PC-3 (cell line): ENCODE results near the gene FIZ1. TPM values are rescaled to one million over a fixed set of nuclear protein-coding genes. Genes with fewer than 3 reads are reported as not detected.

Experiments used
- ATAC-seq: fragments of 200-7000 bp; cut with Tn5 transposase; 2 replicates; pipeline ENCODE4 v1.9.1; 2020; ENCODE audit warnings: mild to moderate bottlenecking, moderate library complexity
- BruUV-seq: library from RNA; stranded (reverse); fragments of 400-500 nt; replicated peaks from 2 replicates; lab custom pipeline; 2021; lab: Mats Ljungman, UMichigan
- CTCF ChIA-PET: fragments of 300-600 bp; sonication (Branson Sonifier 250); formaldehyde crosslinking; loops from one replicate; lab custom pipeline; 2022; ENCODE audit warnings: antibody characterized with exemption; lab: Charles Lee
- POLR2A ChIA-PET: fragments of 300-600 bp; sonication (Branson Sonifier 250); formaldehyde crosslinking; loops from one replicate; lab custom pipeline; 2022; ENCODE audit warnings: antibody characterized with exemption; ENCODE audit not compliant: unreplicated experiment; lab: Charles Lee
- DNase-seq: peaks from one replicate; pipeline ENCODE4 v3.0.0-alpha.2; 2015
- H2AFZ ChIP-seq: fragments of 300-600 bp; sonication (generic); 2 replicates; pipeline ENCODE4 v1.6.0; 2016; ENCODE audit warnings: antibody characterized with exemption, low read length
- H3F3A ChIP-seq: fragments of 300-600 bp; sonication (generic); one replicate; pipeline ENCODE4 v1.6.0; 2017; ENCODE audit warnings: antibody characterized with exemption, low read length, control low read depth, mild to moderate bottlenecking; ENCODE audit not compliant: unreplicated experiment
- H3K27ac ChIP-seq: fragments of 300-600 bp; sonication (generic); 2 replicates; pipeline ENCODE4 v1.5.1; 2016; ENCODE audit warnings: mild to moderate bottlenecking, low read length
- H3K27me3 ChIP-seq: fragments of 300-600 bp; sonication (generic); 2 replicates; pipeline ENCODE4 v1.6.1; 2016; ENCODE audit warnings: low read length, mixed read lengths
- H3K36me3 ChIP-seq: fragments of 300-600 bp; sonication (generic); 2 replicates; pipeline ENCODE4 v1.6.1; 2016; ENCODE audit warnings: low read depth, mixed run types, low read length, mixed read lengths
- H3K4me1 ChIP-seq: fragments of 300-600 bp; sonication (generic); 2 replicates; pipeline ENCODE4 v1.5.1; 2016; ENCODE audit warnings: low read length; ENCODE audit not compliant: insufficient read depth
- H3K4me2 ChIP-seq: fragments of 300-600 bp; sonication (generic); 2 replicates; pipeline ENCODE4 v1.6.0; 2016; ENCODE audit warnings: low read length
- H3K4me3 ChIP-seq: fragments of 300-600 bp; sonication (generic); 2 replicates; pipeline ENCODE4 v1.5.1; 2016; ENCODE audit warnings: mild to moderate bottlenecking, low read length, mixed read lengths
- H3K79me2 ChIP-seq: fragments of 300-600 bp; sonication (generic); 2 replicates; pipeline ENCODE4 v1.6.1; 2017; ENCODE audit warnings: low read length, mixed read lengths
- H3K9ac ChIP-seq: fragments of 300-600 bp; sonication (generic); 2 replicates; pipeline ENCODE4 v1.6.0; 2016; ENCODE audit warnings: mild to moderate bottlenecking, low read length
- H3K9me2 ChIP-seq: fragments of 300-600 bp; sonication (generic); replicated peaks from 2 replicates; pipeline ENCODE4 v1.6.1; 2016; ENCODE audit warnings: mixed run types, low read length, mixed read lengths
- H3K9me3 ChIP-seq: fragments of 300-600 bp; sonication (generic); 2 replicates; pipeline ENCODE4 v1.6.1; 2016; ENCODE audit warnings: low read length, mixed read lengths
- H4K20me1 ChIP-seq: fragments of 300-600 bp; sonication (generic); 2 replicates; pipeline ENCODE4 v1.6.1; 2016; ENCODE audit warnings: low read length, mixed read lengths
- CTCF ChIP-seq: fragments of 300-600 bp; sonication (generic); conservative IDR thresholded peaks from 2 replicates; pipeline ENCODE4 v1.5.1; 2017; ENCODE audit warnings: antibody characterized with exemption, low read depth, mild to moderate bottlenecking, low read length
- EZH2 ChIP-seq: fragments of 300-600 bp; sonication (generic); IDR thresholded peaks from one replicate; pipeline ENCODE4 v1.6.1; 2017; ENCODE audit warnings: antibody characterized with exemption, mild to moderate bottlenecking, low read length; ENCODE audit not compliant: unreplicated experiment
- EZH2phosphoT487 ChIP-seq: fragments of 300-600 bp; sonication (generic); IDR thresholded peaks from 2 replicates; pipeline ENCODE4 v1.6.1; 2018; ENCODE audit warnings: mild to moderate bottlenecking, antibody characterized with exemption, low read length, borderline replicate concordance
- intact Hi-C: fragments of 100-400 bp; cut with micrococcal nuclease; formaldehyde crosslinking; loops from 2 replicates; pipeline ENCODE4 v1.9.0; 2023
- total RNA-seq: library from RNA; depleted of rRNA; stranded (reverse); fragments of >200 nt; gene quantifications from 2 replicates; pipeline ENCODE4 v1.2.3, GENCODE V29; 2014

The FIZ1 gene
- total RNA-seq, 1 experiment from 2014 or later: 11.7 TPM

- peak within 1 kb of the TSS; percentile 76 for H3K27ac ChIP-seq
- ATAC-seq (peak; percentile 87), DNase-seq (peak; percentile 95)
- no peaks in the 10 kb centered on the region for H3F3A ChIP-seq
- no peaks in the 10 kb centered on the region for H3K27me3 ChIP-seq
- H3K9me3 ChIP-seq: no peaks in the 10 kb centered on the region
- TF ChIP-seq EZH2: no peak
- TF ChIP-seq CTCF: no peak
- no peak for TF ChIP-seq EZH2phosphoT487
- no peaks in the 10 kb centered on the region for H3K36me3 ChIP-seq
- peak within 1 kb of the TSS; percentile 92 for H2AFZ ChIP-seq
- peak within 1 kb of the TSS; percentile 91 for H3K4me2 ChIP-seq
- peak within 1 kb of the TSS; percentile 87 for H3K9ac ChIP-seq
- H3K4me3 ChIP-seq: peak within 1 kb of the TSS; percentile 71
- CTCF ChIA-PET: interaction anchor here (0.5 to 1.0 kb wide), 6 partner anchors 11 to 185 kb away, joined by 3 to 7 read pairs (median 5); no protein-coding TSS in a partner anchor
- H4K20me1 ChIP-seq: peaks cover 4% of the 10 kb centered on the region; the same call in 1 of the 2 replicates
- H3K9me2 ChIP-seq: no peaks in the 10 kb centered on the region
- H3K4me1 ChIP-seq: peaks cover 10% of the 10 kb centered on the region
- H3K79me2 ChIP-seq: peaks cover 8% of the 10 kb centered on the region
- BruUV-seq: no TSS peak
- intact Hi-C loops: loop anchor here (1.0 to 2.0 kb wide), 2 partner anchors 19 to 38 kb away; partner anchors contain the start of gene ZNF865
- POLR2A ChIA-PET: interaction anchor here (0.6 to 1.2 kb wide), 8 partner anchors 8 to 1780 kb away, joined by 3 to 19 read pairs (median 4); partner anchors contain the start of genes FIZ1 and U2AF2
These were observed 25.0 kb upstream of the FIZ1 start, which contains the start of gene ZNF784 for GRCh38 chr19:55624109-55625003. Gene ZNF784 (minus strand): TSS chr19:55624566. CDS start chr19:55624561, 5 bp downstream.

GRCh38 chr19:55623561-55623960, 24.2 kb upstream of the FIZ1 start:
- Histone ChIP-seq H3K9me2 (no peaks in the 10 kb centered on the region), H2AFZ (no peak overlapping the region), H3K36me3 (no peaks in the 10 kb centered on the region), H3K9me3 (no peaks in the 10 kb centered on the region), H3F3A (no peaks in the 10 kb centered on the region), H3K4me2 (peak overlapping the region; percentile 58), H4K20me1 (peaks cover 4% of the 10 kb centered on the region; the same call in 1 of the 2 replicates), H3K4me3 (peak overlapping the region; percentile 54), H3K79me2 (peaks cover 8% of the 10 kb centered on the region), H3K9ac (no peak overlapping the region), H3K27ac (no peak overlapping the region), H3K4me1 (peaks cover 10% of the 10 kb centered on the region), H3K27me3 (no peaks in the 10 kb centered on the region)
- DNase-seq (no peak), ATAC-seq (no peak)
- intact Hi-C loops: no loop called here
- ChIA-PET CTCF (interaction anchor here (0.8 to 1.0 kb wide), 2 partner anchors 17 to 19 kb away, joined by 4 read pairs; no protein-coding TSS in a partner anchor), POLR2A (interaction anchor here (0.6 to 1.2 kb wide), 2 partner anchors 31 to 173 kb away, joined by 6 to 9 read pairs; partner anchors contain the start of gene U2AF2)
- TF ChIP-seq EZH2 (no peak), EZH2phosphoT487 (no peak), CTCF (no peak)
- TSS peak; percentile 45 for BruUV-seq
